Inflammatory macrophage treated with lipopolysaccharide for 1 hour (primary cell): ENCODE measurements around the gene EPN2.

Experiments used
- DNase-seq, 2 donors: peaks; one replicate each; pipeline ENCODE4 v3.0.0-alpha.2; 2020 to 2022

EPN2 gene

DNA sequence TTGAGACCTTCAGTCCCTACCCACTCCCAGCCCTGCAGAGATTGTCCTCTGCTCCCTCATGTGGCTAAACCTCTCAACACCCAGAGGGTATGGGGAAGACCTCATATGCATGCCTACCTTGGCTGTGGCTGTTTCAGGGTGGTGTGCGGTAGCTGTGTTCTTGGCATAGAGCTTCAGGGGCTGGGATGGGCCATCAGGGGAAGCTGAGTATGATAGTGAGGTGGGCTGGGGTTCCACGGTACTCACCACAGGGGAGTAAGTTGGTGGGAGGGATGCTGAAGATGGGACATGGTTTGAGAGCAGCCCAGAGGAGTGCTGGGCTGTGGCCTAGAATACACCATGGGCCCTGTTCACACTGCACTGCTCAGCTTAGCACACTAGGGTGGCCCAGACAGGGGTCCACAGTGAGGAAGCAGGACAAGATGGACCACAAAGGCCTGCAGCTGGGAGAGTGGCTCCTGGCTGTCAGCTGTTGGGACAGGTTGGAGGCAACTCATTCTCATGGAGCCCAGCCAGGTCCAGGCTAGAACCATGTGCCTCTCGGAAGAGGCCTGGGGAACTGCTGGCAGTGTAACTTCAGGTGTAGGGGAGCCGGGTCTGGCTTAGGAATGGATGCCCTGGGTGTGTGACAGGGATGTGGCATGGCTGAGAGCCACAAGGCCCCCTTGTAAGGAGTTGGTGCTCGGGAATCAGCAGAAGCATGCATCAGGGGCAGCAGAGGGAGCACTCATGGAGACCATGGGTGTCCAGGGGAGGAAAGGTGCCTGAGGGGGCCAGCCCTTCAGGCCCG, 146.7 kb downstream of the EPN2 start:
- DNase-seq = no peak

DNA sequence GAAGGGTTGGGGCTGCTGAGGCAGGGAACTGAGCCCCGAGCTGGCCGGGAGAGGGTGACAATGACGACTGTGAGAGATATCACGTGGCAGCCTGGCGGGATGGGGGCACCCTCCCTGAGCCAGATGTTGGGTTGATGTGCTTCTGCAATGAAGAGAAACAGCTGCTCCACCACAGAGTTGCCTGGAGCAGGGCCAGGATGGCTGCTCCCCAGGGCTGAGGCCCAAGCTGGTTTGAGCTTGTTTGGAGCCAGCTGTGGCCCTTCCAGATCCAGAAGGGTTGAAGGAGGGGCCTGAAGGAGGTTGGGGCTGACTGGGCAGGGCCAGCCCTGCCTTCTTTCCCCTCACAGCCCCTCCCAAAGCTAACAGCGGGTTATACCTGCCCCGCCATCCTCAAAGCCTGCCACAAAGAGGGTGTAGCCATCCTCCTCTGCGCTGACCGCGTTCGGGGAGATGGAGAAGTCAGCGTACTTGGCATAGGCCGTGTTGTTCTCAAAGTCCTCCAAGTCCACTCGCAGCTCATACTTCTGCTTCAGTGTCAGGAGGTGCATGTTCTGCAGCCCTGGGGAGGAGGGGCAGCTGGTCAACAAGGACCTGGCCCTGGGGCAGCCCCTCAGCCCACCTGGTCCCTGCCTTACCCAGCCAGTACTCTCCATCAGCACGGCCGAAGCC, 147.7 kb downstream of the EPN2 start:
- no peak for DNase-seq

DNA sequence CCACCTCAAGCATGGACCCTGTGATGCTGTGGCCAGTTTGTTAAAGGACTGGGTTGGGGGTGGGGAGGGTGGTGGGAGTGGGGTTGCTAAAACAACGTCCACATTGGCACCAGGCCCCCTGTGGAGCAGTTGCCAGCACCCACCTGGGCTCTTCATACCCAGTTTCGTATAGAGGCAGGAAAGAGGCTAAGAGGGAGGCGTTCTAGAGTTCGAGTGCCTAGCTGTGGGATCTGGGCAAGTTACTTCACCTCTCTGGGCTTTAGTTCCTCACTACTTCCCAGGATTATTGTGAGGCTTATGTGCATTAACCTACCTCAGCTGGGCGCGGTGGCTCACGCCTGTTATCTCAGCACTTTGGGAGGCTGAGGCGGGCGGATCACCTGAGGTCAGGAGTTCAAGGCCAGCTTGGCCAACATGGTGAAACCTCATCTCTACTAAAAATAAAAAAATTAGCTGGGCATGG, 148.4 kb downstream of the EPN2 start:
- DNase-seq = no peak
